Cardiac muscle cell (in vitro differentiated cells and primary cell): Measurements from ENCODE around the gene EYA3. TPM values are rescaled to one million over a fixed set of nuclear protein-coding genes. Genes with fewer than 3 reads are reported as not detected.

Experiments used
- DNase-seq, 2 donors: peaks; one replicate each; pipeline versions ENCODE4 v3.0.0 to v3.0.0-alpha.2; 2010 to 2017; ENCODE audit warnings: low read depth in 1 of 2, low spot score in 1 of 2
- H3K27ac ChIP-seq: fragments of 200-600 bp; sonication (generic); 2 replicates; pipeline ENCODE4 v1.5.1; 2016
- H3K27me3 ChIP-seq: fragments of 200-600 bp; sonication (generic); 2 replicates; pipeline ENCODE4 v1.6.0; 2016; ENCODE audit warnings: control low read depth
- H3K36me3 ChIP-seq: fragments of 200-600 bp; sonication (generic); 2 replicates; pipeline ENCODE4 v1.5.1; 2016; ENCODE audit warnings: control low read depth
- H3K4me1 ChIP-seq: fragments of 200-600 bp; sonication (generic); 2 replicates; pipeline ENCODE4 v1.8.1; 2017; ENCODE audit warnings: low read depth, mild to moderate bottlenecking, mixed run types
- H3K4me3 ChIP-seq: fragments of 200-600 bp; sonication (generic); 2 replicates; pipeline ENCODE4 v1.5.1; 2016; ENCODE audit warnings: mild to moderate bottlenecking
- H3K9me3 ChIP-seq: fragments of 200-600 bp; sonication (generic); 2 replicates; pipeline ENCODE4 v1.5.1; 2017; ENCODE audit warnings: low read depth, mild to moderate bottlenecking, control low read depth
- CTCF ChIP-seq: IDR thresholded peaks from 2 replicates; pipeline ENCODE4 v1.5.1; 2012; ENCODE audit warnings: low read depth, mild to moderate bottlenecking, low read length
- polyA plus RNA-seq: library from polyadenylated mRNA; unstranded; fragments of >200 nt; fragmentation: Nextera tagmentation; extraction: Ambion mirVana; gene quantifications from 2 replicates; pipeline ENCODE4 v1.2.1, GENCODE V29; 2016
- total RNA-seq: library from RNA; depleted of rRNA; stranded (reverse); fragments of >200 nt; gene quantifications from 2 replicates; pipeline ENCODE4 v1.2.3, GENCODE V29; 2016

The EYA3 gene
- total and polyA plus RNA-seq, 2 experiments from 2014 or later = 15.6 to 21.7 TPM

- Histone ChIP-seq H3K27ac (no peak overlapping the region), H3K27me3 (no peaks in the 10 kb centered on the region), H3K36me3 (no peaks in the 10 kb centered on the region), H3K4me3 (no peak overlapping the region), H3K9me3 (no peaks in the 10 kb centered on the region), H3K4me1 (no peaks in the 10 kb centered on the region)
- TF ChIP-seq CTCF = no peak
- no peak for DNase-seq
Observed at GRCh38 chr1:28111157-28111556, 22.7 kb upstream of the EYA3 start.

GRCh38 chr1:28110555-28110954 lies 22.1 kb upstream of the EYA3 start:
- H3K36me3 ChIP-seq = no peaks in the 10 kb centered on the region
- no peak overlapping the region for H3K27ac ChIP-seq
- no peaks in the 10 kb centered on the region for H3K4me1 ChIP-seq
- TF ChIP-seq CTCF = no peak
- no peaks in the 10 kb centered on the region for H3K9me3 ChIP-seq
- H3K4me3 ChIP-seq = no peak overlapping the region
- no peaks in the 10 kb centered on the region for H3K27me3 ChIP-seq
- no peak for DNase-seq

DNA sequence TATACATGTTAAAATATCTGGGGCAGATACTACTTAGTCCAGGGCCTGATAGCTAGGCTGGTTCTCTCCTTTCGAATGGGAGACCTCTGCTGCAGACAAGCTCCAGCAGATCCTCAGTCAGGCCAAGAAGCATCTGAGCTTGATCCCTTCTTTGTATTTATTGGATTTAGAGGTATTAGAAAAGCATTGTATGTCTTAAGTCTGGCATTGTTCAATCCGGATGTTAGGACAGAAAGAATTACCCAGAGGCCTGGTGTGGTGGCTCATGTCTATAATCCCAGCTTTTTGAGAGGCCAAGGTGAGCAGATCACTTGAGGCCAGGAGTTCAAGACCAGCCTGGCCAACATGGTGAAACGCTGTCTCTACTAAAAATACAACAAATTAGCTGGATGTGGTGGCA lies 21.2 kb upstream of the EYA3 start:
- Histone ChIP-seq H3K27me3 (no peaks in the 10 kb centered on the region), H3K27ac (no peak overlapping the region), H3K4me3 (no peak overlapping the region), H3K36me3 (no peaks in the 10 kb centered on the region), H3K4me1 (no peaks in the 10 kb centered on the region), H3K9me3 (no peaks in the 10 kb centered on the region)
- TF ChIP-seq CTCF = no peak
- DNase-seq = no peak

DNA sequence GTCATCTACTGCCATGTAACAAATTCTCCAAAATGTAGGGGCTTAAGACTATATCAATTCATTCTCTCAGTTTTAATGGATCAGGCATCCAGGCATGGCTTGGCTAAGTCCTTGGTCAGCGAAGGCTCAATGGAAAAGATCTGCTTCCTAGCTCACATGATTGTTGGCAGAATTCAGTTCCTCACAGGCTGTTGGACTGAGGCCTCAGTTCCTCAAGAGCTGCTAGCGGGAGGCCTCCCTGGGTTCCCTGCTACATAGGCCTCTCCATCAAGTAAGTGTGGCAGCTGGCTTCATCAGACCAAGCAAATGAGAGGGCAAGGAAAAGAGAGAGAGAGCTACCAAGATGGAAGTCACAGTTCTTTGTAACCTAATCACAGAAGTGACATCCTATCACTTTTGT lies 19.6 kb upstream of the EYA3 start:
- no peak overlapping the region for H3K27ac ChIP-seq
- no peak overlapping the region for H3K4me3 ChIP-seq
- H3K36me3 ChIP-seq = no peaks in the 10 kb centered on the region
- H3K27me3 ChIP-seq = no peaks in the 10 kb centered on the region
- no peak for DNase-seq
- no peaks in the 10 kb centered on the region for H3K4me1 ChIP-seq
- H3K9me3 ChIP-seq = no peaks in the 10 kb centered on the region
- TF ChIP-seq CTCF = no peak

DNA sequence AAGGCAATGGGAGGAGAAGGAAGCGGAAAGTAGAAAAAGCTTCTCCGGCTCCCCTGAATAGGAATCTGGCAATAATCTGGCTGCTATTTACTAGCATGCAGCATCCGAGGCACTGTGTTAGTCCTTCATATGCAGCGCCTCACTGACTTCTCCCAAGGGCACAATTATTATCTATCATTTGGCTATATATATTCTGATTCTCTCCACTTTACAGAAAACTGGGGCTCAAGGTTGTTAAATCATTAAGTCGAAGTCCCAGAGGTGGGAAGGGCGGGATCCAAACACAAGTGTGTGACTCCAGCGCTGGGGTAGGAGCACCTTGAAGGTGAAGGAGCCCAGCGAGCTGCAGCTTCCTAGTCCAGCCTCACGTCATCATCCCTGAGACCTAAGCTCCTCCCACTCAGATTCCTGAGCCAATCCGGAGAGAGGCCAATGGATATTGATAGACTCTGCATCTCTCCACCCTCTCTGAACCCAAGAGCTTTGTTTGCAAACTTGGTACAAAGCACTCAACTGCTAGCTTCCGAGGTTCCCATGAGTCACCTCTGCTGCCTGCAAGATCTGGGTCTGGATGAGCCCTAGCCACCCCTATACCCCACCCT lies 16.6 kb upstream of the EYA3 start:
- H3K4me3 ChIP-seq = no peak overlapping the region
- no peaks in the 10 kb centered on the region for H3K9me3 ChIP-seq
- peak; percentile 29 to 74 for DNase-seq
- H3K27me3 ChIP-seq = no peaks in the 10 kb centered on the region
- H3K27ac ChIP-seq = no peak overlapping the region
- TF ChIP-seq CTCF = no peak
- no peaks in the 10 kb centered on the region for H3K4me1 ChIP-seq
- H3K36me3 ChIP-seq = no peaks in the 10 kb centered on the region
